Epithelial cell of esophagus (primary cell): ENCODE measurements around the gene PAQR8.
"Not testable (repeated sequence)": the region's sequence is repeated elsewhere in the genome, so short reads cannot be mapped to it uniquely, and the experiment has no call there.

Experiments used
- DNase-seq: peaks from one replicate; pipeline ENCODE4 v3.0.0; 2010; ENCODE audit warnings: low read depth
- H3K4me3 ChIP-seq: 2 replicates; pipeline ENCODE4 v1.5.1; 2011; ENCODE audit warnings: mild to moderate bottlenecking, low read length, control low read depth
- TF ChIP-seq, protein P1 (sequence below): IDR thresholded peaks from 2 replicates; pipeline ENCODE4 v1.5.1; 2011; ENCODE audit warnings: low read depth, mild to moderate bottlenecking, low read length, control low read depth, inconsistent platforms; ENCODE audit not compliant: insufficient read depth; ENCODE audit errors: missing control alignments

PAQR8 gene

DNA sequence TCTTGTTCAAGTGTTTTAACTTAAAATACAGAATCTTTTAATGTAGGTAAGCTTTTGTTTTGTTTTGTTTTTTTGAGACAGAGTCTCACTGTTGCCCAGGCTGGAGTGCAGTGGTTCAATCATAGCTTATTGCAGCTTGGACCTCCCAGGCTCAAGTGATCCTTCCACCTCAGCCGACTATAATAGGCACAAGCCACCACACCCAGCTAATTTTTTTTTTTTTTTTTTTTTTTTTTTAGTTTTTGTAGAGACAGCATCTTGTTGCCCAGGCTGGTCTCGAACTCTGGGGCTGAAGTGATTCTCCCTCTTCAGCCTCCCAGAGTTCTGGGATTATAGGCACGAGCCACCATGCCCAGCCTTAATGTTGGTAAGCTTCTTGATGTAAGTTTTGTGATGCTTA, 61.5 kb downstream of the PAQR8 start:
- TF ChIP-seq, protein P1, sequence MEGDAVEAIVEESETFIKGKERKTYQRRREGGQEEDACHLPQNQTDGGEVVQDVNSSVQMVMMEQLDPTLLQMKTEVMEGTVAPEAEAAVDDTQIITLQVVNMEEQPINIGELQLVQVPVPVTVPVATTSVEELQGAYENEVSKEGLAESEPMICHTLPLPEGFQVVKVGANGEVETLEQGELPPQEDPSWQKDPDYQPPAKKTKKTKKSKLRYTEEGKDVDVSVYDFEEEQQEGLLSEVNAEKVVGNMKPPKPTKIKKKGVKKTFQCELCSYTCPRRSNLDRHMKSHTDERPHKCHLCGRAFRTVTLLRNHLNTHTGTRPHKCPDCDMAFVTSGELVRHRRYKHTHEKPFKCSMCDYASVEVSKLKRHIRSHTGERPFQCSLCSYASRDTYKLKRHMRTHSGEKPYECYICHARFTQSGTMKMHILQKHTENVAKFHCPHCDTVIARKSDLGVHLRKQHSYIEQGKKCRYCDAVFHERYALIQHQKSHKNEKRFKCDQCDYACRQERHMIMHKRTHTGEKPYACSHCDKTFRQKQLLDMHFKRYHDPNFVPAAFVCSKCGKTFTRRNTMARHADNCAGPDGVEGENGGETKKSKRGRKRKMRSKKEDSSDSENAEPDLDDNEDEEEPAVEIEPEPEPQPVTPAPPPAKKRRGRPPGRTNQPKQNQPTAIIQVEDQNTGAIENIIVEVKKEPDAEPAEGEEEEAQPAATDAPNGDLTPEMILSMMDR: no peak
- H3K4me3 ChIP-seq: no peak overlapping the region

DNA sequence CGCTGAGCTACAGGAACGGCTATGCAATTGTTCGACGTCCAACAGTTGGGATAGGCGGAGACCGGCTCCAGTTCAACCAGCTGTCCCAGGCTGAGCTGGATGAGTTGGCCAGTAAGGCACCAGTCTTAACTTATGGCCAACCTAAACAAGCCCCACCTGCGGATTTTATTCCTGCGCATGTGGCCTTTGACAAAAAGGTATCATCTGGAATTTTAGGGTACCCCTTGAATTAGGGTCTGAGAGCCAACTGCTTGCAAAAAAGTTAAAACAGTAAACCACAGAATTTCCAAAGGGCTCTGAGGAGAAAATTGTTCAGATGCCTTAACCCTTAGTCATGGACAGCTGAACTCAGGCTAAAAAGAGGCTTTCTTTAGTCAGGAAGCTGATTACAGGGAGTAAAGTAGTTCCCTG, 62.0 kb downstream of the PAQR8 start:
- peak; percentile 69 for DNase-seq
- TF ChIP-seq, protein P1: no peak
- no peak overlapping the region for H3K4me3 ChIP-seq

More for the DNA sequence above, 61.5 kb downstream of the PAQR8 start:
- DNase-seq: no peak

DNA sequence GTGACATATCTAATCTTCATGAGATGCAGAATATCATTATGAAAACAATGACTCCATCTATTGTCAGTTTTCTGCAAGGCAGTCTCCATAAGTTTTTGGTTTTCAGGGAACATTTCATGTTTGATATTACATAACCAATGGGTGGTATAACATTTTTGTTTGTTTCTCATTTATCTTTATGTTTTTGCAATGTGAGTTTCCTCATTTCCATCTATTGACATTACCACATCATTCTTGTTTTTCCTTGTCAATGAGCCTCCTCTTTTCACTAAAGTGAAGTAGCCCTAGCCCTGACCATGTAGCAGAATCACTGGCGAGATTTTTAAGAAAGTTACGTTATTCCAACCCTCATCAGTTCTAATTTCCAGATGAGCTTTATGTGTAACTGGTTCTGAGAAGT, 62.6 kb downstream of the PAQR8 start:
- H3K4me3 ChIP-seq: no peak overlapping the region

DNA sequence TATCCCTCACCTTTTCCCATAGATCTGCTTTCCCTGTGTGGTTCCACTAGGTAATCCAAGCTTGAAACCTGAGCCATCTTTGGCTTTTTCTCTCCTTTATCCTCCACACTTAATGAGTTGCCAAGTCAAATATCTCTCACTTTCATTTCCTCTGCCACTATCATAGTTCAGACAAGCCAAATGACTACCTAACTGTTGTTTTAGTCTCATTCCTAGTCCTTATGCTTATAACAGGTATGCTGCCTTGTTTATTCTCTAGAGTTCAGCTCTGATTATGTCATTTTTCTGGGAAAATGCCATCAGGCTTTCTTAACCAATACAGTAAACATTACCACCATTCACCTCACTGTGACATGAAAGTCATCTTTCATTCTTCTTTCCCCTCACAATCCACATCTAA, 64.7 kb downstream of the PAQR8 start:
- TF ChIP-seq, protein P1: no peak
- no peak for DNase-seq
- H3K4me3 ChIP-seq: no peak overlapping the region

More for the DNA sequence above, 62.6 kb downstream of the PAQR8 start:
- TF ChIP-seq, protein P1: no peak
- no peak for DNase-seq

DNA sequence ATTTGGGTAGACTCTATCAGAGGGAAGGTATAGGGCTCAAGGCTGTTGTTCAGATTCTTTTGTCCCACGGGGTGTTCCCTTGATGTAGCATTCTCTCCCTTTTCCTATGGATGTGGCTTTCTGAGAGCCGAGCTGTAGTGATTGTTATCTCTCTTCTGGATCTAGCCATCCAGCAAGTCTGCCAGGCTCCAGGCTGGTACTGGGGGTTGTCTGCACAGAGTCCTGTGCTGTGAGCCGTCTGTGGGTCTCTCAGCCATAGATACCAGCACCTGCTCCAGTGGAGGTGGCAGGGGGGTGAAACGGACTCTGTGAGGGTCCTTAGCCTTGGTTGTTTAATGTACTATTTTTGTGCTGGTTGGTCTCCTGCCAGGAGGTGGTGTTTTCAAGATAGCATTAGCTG, 71.3 kb downstream of the PAQR8 start:
- not testable (repeated sequence) for H3K4me3 ChIP-seq, DNase-seq

DNA sequence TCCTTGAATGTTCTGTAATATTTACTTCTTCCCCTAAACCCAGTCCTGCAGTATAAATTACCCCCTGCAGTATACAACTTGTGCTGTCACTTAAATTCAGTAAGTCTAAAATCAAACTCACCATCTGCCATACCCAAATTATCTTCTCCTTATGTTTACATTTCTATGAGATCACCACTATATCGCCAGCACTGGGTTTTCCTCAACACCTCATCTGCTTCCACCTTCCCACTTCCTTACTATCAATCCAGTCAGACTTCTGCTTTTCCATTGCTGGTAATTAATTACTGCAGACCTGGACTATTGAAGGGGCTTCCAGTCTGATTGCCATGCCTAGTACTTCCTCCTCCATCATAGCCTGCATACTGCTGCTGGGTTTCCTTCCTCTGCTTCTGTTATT, 73.4 kb downstream of the PAQR8 start:
- no peak for DNase-seq
- TF ChIP-seq, protein P1: no peak
- no peak overlapping the region for H3K4me3 ChIP-seq

DNA sequence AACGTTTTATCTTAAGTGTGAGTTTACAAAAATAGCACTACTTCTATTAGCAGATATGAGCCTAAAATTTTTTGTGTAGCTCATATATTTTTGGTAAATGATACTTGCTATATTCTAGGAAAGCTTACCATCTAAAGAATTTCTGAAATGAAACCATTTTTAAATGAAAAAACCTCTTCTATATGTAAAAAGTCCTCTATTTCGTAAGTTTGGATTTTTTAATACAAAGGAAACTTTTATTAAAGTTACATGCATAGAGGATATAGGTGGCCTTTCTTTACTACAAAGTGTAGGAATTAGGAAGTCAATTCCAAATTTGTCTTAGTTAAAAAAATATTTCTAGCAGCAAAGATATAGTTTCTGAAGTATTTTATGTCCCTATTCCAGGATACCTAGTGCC, 77.0 kb downstream of the PAQR8 start:
- TF ChIP-seq, protein P1: no peak
- no peak for DNase-seq
- no peak overlapping the region for H3K4me3 ChIP-seq
